BLaER1 treated with 17β-estradiol and CSF1 and Interleukin-3, amounts not matched to agents 10 nM and 100 nM (cell line): ENCODE data around the gene FZR1.

Experiments
- H3K27ac ChIP-seq, 11 experiments: shearing (Covaris generic); formaldehyde crosslinking; 2 replicates each; pipeline ENCODE4 v1.8.1; 2022
- H3K27me3 ChIP-seq, 11 experiments: shearing (Covaris generic); formaldehyde crosslinking; 2 replicates each; pipeline ENCODE4 v1.8.1; 2022
- H3K36me3 ChIP-seq, 11 experiments: shearing (Covaris generic); formaldehyde crosslinking; 2 replicates each; pipeline ENCODE4 v1.8.1; 2022
- H3K4me1 ChIP-seq, 10 experiments: shearing (Covaris generic); formaldehyde crosslinking; 2 replicates each; pipeline ENCODE4 v1.8.1; 2022
- H3K4me2 ChIP-seq, 11 experiments: shearing (Covaris generic); formaldehyde crosslinking; 2 replicates each; pipeline ENCODE4 v1.8.1; 2022
- H3K4me3 ChIP-seq, 10 experiments: shearing (Covaris generic); formaldehyde crosslinking; 2 replicates each; pipeline ENCODE4 v1.8.1; 2022
- H3K9ac ChIP-seq, 11 experiments: shearing (Covaris generic); formaldehyde crosslinking; 2 replicates each; pipeline ENCODE4 v1.8.1; 2022
- H3K9me3 ChIP-seq, 11 experiments: shearing (Covaris generic); formaldehyde crosslinking; replicated peaks in 1 of 11; 2 replicates each; pipeline ENCODE4 v1.8.1; 2022
- H4K20me1 ChIP-seq, 11 experiments: shearing (Covaris generic); formaldehyde crosslinking; 2 replicates each; pipeline ENCODE4 v1.8.1; 2022
- Cebpa-rat ChIP-seq, 11 experiments: shearing (Covaris generic); IDR thresholded peaks; 2 replicates each; pipeline ENCODE4 v1.8.1; 2022

Gene FZR1

GRCh38 chr19:3462991-3463713, 43.0 kb upstream of the FZR1 start:
- Histone ChIP-seq H3K27ac (no peak overlapping the region), H3K9me3 (peaks cover 0 to 18% (median 7%) of the 10 kb centered on the region in 11 experiments; a peak in 13 of 22 replicates), H3K4me1 (peaks cover 9 to 20% (median 19%) of the 10 kb centered on the region in 10 experiments; a peak in 19 of 20 replicates), H3K27me3 (no peaks in the 10 kb centered on the region), H3K9ac (no peak overlapping the region), H3K4me2 (no peak overlapping the region), H3K36me3 (peaks cover 35 to 79% (median 64%) of the 10 kb centered on the region in 11 experiments), H3K4me3 (no peak overlapping the region), H4K20me1 (peaks cover 20 to 74% (median 42%) of the 10 kb centered on the region in 11 experiments; a peak in 21 of 22 replicates)
- TF ChIP-seq Cebpa-rat (IDR thresholded peaks at IDR 0.05) = no peak

- H3K9ac ChIP-seq = no peak overlapping the region
- peaks cover 0 to 18% (median 7%) of the 10 kb centered on the region in 11 experiments; a peak in 13 of 22 replicates for H3K9me3 ChIP-seq
- H3K4me2 ChIP-seq = no peak overlapping the region
- H3K4me3 ChIP-seq = no peak overlapping the region
- no peak for TF ChIP-seq Cebpa-rat (IDR thresholded peaks at IDR 0.05)
- no peak overlapping the region for H3K27ac ChIP-seq
- peaks cover 12 to 67% (median 34%) of the 10 kb centered on the region in 11 experiments; a peak in 21 of 22 replicates for H4K20me1 ChIP-seq
- no peaks in the 10 kb centered on the region for H3K27me3 ChIP-seq
- peaks cover 1 to 12% (median 11%) of the 10 kb centered on the region in 10 experiments; a peak in 19 of 20 replicates for H3K4me1 ChIP-seq
- peaks cover 35 to 71% (median 56%) of the 10 kb centered on the region in 11 experiments for H3K36me3 ChIP-seq
These were observed 42.2 kb upstream of the FZR1 start for GRCh38 chr19:3463714-3464586.

- Histone ChIP-seq H3K4me2 (no peak overlapping the region), H3K27ac (no peak overlapping the region), H3K27me3 (no peaks in the 10 kb centered on the region), H3K36me3 (peaks cover 34 to 64% (median 54%) of the 10 kb centered on the region in 11 experiments), H3K9me3 (peaks cover 0 to 18% (median 7%) of the 10 kb centered on the region in 11 experiments; a peak in 13 of 22 replicates), H3K4me1 (peaks cover 0 to 12% (median 10%) of the 10 kb centered on the region in 10 experiments; a peak in 16 of 20 replicates), H3K9ac (no peak overlapping the region), H4K20me1 (peaks cover 13 to 67% (median 34%) of the 10 kb centered on the region in 11 experiments; a peak in 20 of 22 replicates), H3K4me3 (no peak overlapping the region)
- no peak for TF ChIP-seq Cebpa-rat (IDR thresholded peaks at IDR 0.05)
These were observed 41.4 kb upstream of the FZR1 start for GRCh38 chr19:3464587-3465235.

- Histone ChIP-seq H3K9me3 (peaks cover 0 to 18% (median 7%) of the 10 kb centered on the region in 11 experiments; a peak in 13 of 22 replicates), H3K27ac (no peak overlapping the region), H3K36me3 (peaks cover 25 to 55% (median 45%) of the 10 kb centered on the region in 11 experiments), H3K27me3 (no peaks in the 10 kb centered on the region), H3K4me2 (no peak overlapping the region), H3K4me1 (peaks cover 0 to 13% (median 8%) of the 10 kb centered on the region in 10 experiments; a peak in 14 of 20 replicates), H3K9ac (no peak overlapping the region), H4K20me1 (peaks cover 10 to 67% (median 33%) of the 10 kb centered on the region in 11 experiments; a peak in 20 of 22 replicates), H3K4me3 (no peak overlapping the region)
- no peak for TF ChIP-seq Cebpa-rat (IDR thresholded peaks at IDR 0.05)
These were observed 40.6 kb upstream of the FZR1 start for GRCh38 chr19:3465552-3465951.

GRCh38 chr19:3466635-3467034, 39.5 kb upstream of the FZR1 start:
- Histone ChIP-seq H3K27ac (no peak overlapping the region), H3K27me3 (no peaks in the 10 kb centered on the region)

GRCh38 chr19:3467437-3468198, 38.5 kb upstream of the FZR1 start:
- Histone ChIP-seq H3K9me3 (peaks cover 0 to 18% (median 7%) of the 10 kb centered on the region in 11 experiments; a peak in 13 of 22 replicates), H3K4me3 (no peak overlapping the region), H3K27me3 (no peaks in the 10 kb centered on the region), H4K20me1 (peaks cover 16 to 63% (median 33%) of the 10 kb centered on the region in 11 experiments; a peak in 20 of 22 replicates), H3K4me1 (peaks cover 0 to 26% (median 15%) of the 10 kb centered on the region in 10 experiments; a peak in 15 of 20 replicates), H3K4me2 (no peak overlapping the region), H3K9ac (no peak overlapping the region), H3K27ac (no peak overlapping the region), H3K36me3 (peaks cover 13 to 35% (median 28%) of the 10 kb centered on the region in 11 experiments)
- no peak for TF ChIP-seq Cebpa-rat (IDR thresholded peaks at IDR 0.05)

More at GRCh38 chr19:3466635-3467034, 39.5 kb upstream of the FZR1 start:
- Histone ChIP-seq H3K4me1 (peaks cover 0 to 17% (median 10%) of the 10 kb centered on the region in 10 experiments; a peak in 14 of 20 replicates), H3K36me3 (peaks cover 17 to 45% (median 34%) of the 10 kb centered on the region in 11 experiments), H3K4me2 (no peak overlapping the region), H3K9me3 (peaks cover 0 to 18% (median 7%) of the 10 kb centered on the region in 11 experiments; a peak in 13 of 22 replicates), H3K9ac (no peak overlapping the region), H4K20me1 (peaks cover 10 to 63% (median 29%) of the 10 kb centered on the region in 11 experiments; a peak in 20 of 22 replicates), H3K4me3 (no peak overlapping the region)
- no peak for TF ChIP-seq Cebpa-rat (IDR thresholded peaks at IDR 0.05)

- Histone ChIP-seq H3K4me3 (no peak overlapping the region), H3K36me3 (peaks cover 7 to 29% (median 22%) of the 10 kb centered on the region in 11 experiments), H3K4me2 (no peak overlapping the region), H3K9ac (no peak overlapping the region), H3K4me1 (peaks cover 0 to 27% (median 15%) of the 10 kb centered on the region in 10 experiments; a peak in 15 of 20 replicates), H3K27ac (no peak overlapping the region), H3K9me3 (peaks cover 0 to 18% (median 7%) of the 10 kb centered on the region in 11 experiments; a peak in 13 of 22 replicates), H4K20me1 (peaks cover 20 to 62% (median 33%) of the 10 kb centered on the region in 11 experiments; a peak in 19 of 22 replicates), H3K27me3 (no peaks in the 10 kb centered on the region)
- no peak for TF ChIP-seq Cebpa-rat (IDR thresholded peaks at IDR 0.05)
These were observed 37.9 kb upstream of the FZR1 start for GRCh38 chr19:3468211-3468610.
